Spleen (tissue), 11 donors: ENCODE measurements around the gene AK2. TPM values are rescaled to one million over a fixed set of nuclear protein-coding genes. Genes with fewer than 3 reads are reported as not detected.

Experiments
- DNase-seq: peaks from one replicate; pipeline ENCODE4 v3.0.0-alpha.2; 2020
- H3K27ac ChIP-seq, 8 donors: fragments of 200-600 bp; sonication (generic) in 7 of 8; 1 replicate in 4 of 8; 2 replicates in 4 of 8; pipeline versions ENCODE4 v1.5.0 to v1.8.0; 2016 to 2021; ENCODE audit warnings: inconsistent platforms in 4 of 8, mild to moderate bottlenecking in 4 of 8, moderate library complexity in 1 of 8
- H3K27me3 ChIP-seq, 7 donors: fragments of 200-600 bp; sonication (generic) in 6 of 7; replicated peaks in 1 of 7; 1 replicate in 4 of 7; 2 replicates in 3 of 7; pipeline versions ENCODE4 v1.5.0 to v1.8.0; 2016 to 2021; ENCODE audit warnings: inconsistent platforms in 3 of 7, mild to moderate bottlenecking in 1 of 7
- H3K36me3 ChIP-seq, 6 donors: fragments of 200-600 bp; sonication (generic) in 5 of 6; 1 replicate in 4 of 6; 2 replicates in 2 of 6; pipeline versions ENCODE4 v1.5.0 to v1.8.0; 2016 to 2021; ENCODE audit warnings: inconsistent platforms in 2 of 6
- H3K4me1 ChIP-seq, 6 donors: fragments of 200-600 bp; sonication (generic) in 5 of 6; 1 replicate in 3 of 6; 2 replicates in 3 of 6; pipeline versions ENCODE4 v1.5.0 to v1.8.0; 2016 to 2021; ENCODE audit warnings: inconsistent platforms in 3 of 6
- H3K4me3 ChIP-seq, 8 donors: fragments of 200-600 bp; sonication (generic) in 7 of 8; 1 replicate in 4 of 8; 2 replicates in 4 of 8; pipeline versions ENCODE4 v1.5.0 to v1.8.0; 2016 to 2021; ENCODE audit warnings: inconsistent platforms in 4 of 8, mild to moderate bottlenecking in 4 of 8, moderate library complexity in 2 of 8
- H3K9me3 ChIP-seq, 8 donors: fragments of 200-600 bp; sonication (generic) in 7 of 8; 1 replicate in 4 of 8; 2 replicates in 4 of 8; pipeline versions ENCODE4 v1.5.0 to v1.8.0; 2016 to 2021; ENCODE audit warnings: inconsistent platforms in 4 of 8
- POLR2A ChIP-seq, 3 donors: fragments of 450-650 bp; IDR thresholded peaks; one replicate each; pipeline ENCODE4 v1.5.1; 2017; ENCODE audit warnings: antibody characterized with exemption in 3 of 3, mild to moderate bottlenecking in 1 of 3
- POLR2AphosphoS5 ChIP-seq, 3 donors: sonication (generic); formaldehyde crosslinking; IDR thresholded peaks; one replicate each; pipeline ENCODE4 v1.5.1; 2017; ENCODE audit warnings: antibody characterized with exemption in 3 of 3
- WGBS, 5 donors: extraction: QIAGEN DNeasy Blood & Tissue Kit in 3 of 5; methylation state at CpG; one replicate each; pipeline versions ENCODE4 v1.1.5 to v1.1.7; 2013 to 2018; 5-methylcytosine and 5-hydroxymethylcytosine counted together
- intact Hi-C: fragments of 100-400 bp; cut with DNase I; formaldehyde crosslinking; loops from one replicate; pipeline ENCODE4 v1.15.0; 2023; ENCODE audit warnings: low total_unique reads
- polyA plus RNA-seq, 3 donors: library from polyadenylated mRNA; stranded (reverse); fragments of 200-250 nt; gene quantifications; one replicate each; pipeline ENCODE4 v1.2.1, GENCODE V29; 2013
- total RNA-seq, 7 donors: library from RNA; depleted of rRNA in 3 of 7; stranded (reverse); fragments of >200 nt in 3 of 7; fragmentation: NEBNext Ultra II Directional in 4 of 7; extraction: Animal tissue kit (Norgen Biotek cat#: 25700) in 4 of 7; gene quantifications; one replicate each; pipeline versions ENCODE4 v1.1.0 to v1.2.1, GENCODE V29; 2016 to 2021
- TF ChIP-seq, protein P1 (sequence below), 11 experiments: fragments of 200-600 bp in 7 of 11; fragments of 450-650 bp in 4 of 11; sonication (generic) in 4 of 11; IDR thresholded peaks in 8 of 11; conservative IDR thresholded peaks in 3 of 11; 1 replicate in 7 of 11; 2 replicates in 4 of 11; pipeline versions ENCODE4 v1.4.0 to v1.8.0; 2016 to 2021; ENCODE audit warnings: antibody characterized with exemption in 11 of 11, inconsistent platforms in 4 of 11, mild to moderate bottlenecking in 1 of 11
- donor health status: healthy with polysubstance abuse.
- donor health status: DM: no; HTN: no; CAD: no; lungs with moderate emphysema.
- donor health status: DM: no; HTN: no; CAD: no.
- donor health status: Bipolar disorder and iron deficiency.
- donor health status: healthy.
- donor health status: DM: no; HTN: no; CAD: no.
- donor health status: DM: yes; HTN: yes; CAD: no.

The AK2 gene
- total and polyA plus RNA-seq, 10 donors: 42.8 to 139 (median 92.3) TPM

DNA sequence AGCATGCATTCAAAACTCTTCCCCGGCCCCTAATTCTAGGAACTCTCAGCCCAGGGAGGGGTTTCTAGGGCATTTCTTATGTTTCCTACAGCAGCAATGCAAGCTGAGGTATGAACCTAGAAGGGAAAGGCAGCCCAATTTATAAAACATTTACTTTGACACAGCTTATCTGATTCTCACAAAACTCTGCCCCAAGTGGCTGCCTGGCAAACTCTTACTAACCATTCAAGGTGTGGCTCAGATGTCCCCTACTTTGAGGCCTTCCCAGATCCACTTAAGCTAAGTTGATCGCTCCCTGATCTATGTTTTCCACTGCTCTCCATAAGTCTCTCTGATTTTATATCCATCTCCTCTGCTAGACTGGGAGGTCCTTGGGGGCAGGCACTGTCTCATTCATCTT lies 35.4 kb downstream of the AK2 start:
- H3K27ac ChIP-seq: no peak overlapping the region
- H3K4me3 ChIP-seq: no peak overlapping the region
- no peaks in the 10 kb centered on the region for H3K27me3 ChIP-seq
- TF ChIP-seq POLR2AphosphoS5 (IDR thresholded peaks at IDR 0.05) (no peak), POLR2A (IDR thresholded peaks at IDR 0.05) (no peak)
- TF ChIP-seq, protein P1, sequence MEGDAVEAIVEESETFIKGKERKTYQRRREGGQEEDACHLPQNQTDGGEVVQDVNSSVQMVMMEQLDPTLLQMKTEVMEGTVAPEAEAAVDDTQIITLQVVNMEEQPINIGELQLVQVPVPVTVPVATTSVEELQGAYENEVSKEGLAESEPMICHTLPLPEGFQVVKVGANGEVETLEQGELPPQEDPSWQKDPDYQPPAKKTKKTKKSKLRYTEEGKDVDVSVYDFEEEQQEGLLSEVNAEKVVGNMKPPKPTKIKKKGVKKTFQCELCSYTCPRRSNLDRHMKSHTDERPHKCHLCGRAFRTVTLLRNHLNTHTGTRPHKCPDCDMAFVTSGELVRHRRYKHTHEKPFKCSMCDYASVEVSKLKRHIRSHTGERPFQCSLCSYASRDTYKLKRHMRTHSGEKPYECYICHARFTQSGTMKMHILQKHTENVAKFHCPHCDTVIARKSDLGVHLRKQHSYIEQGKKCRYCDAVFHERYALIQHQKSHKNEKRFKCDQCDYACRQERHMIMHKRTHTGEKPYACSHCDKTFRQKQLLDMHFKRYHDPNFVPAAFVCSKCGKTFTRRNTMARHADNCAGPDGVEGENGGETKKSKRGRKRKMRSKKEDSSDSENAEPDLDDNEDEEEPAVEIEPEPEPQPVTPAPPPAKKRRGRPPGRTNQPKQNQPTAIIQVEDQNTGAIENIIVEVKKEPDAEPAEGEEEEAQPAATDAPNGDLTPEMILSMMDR (IDR thresholded peaks at IDR 0.05 in 8 of 11, conservative IDR thresholded peaks at IDR 0.05 in 3 of 11): no peak
- H3K36me3 ChIP-seq: no peaks in the 10 kb centered on the region
- DNase-seq: no peak
- WGBS, 5 donors: 98 to 100% (median 98%) methylated on average over 2 of the region's 2 CpGs
- H3K9me3 ChIP-seq: no peaks in the 10 kb centered on the region
- intact Hi-C loops: loop anchor here (10.0 kb wide), 1 partner anchor 66 kb away; no protein-coding TSS in a partner anchor
- H3K4me1 ChIP-seq: peaks cover 11 to 42% (median 31%) of the 10 kb centered on the region in 6 donors

DNA sequence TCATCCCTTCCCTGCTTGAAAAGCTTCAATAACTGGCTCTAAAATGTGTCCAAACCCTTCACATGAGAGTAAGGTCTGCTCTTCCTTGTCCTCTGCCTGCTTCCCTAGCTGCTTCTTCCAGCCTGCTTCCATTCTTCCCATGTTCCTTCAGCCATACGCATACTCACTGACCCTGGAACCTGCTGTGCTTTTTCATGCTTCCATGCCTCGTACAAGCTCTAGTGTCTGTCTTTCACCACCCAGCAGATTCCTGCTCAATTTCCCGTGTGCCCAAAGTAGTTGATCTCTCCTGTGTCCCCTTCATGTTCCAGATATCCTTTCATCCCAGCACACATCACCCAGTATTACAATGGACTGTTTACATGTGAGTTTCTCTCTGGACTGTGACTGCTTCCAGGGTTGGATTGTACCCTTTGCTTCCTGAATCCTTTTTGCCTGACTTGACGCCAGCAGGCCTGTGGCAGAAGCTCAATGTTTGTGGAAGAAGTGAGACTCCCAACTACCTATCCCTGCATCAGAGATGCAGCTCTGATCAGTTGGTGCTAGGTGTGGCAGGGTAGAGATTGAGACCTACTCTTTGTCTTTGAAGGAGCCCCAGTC lies 36.2 kb downstream of the AK2 start:
- no peak for TF ChIP-seq POLR2AphosphoS5 (IDR thresholded peaks at IDR 0.05)
- TF ChIP-seq, protein P1 (IDR thresholded peaks at IDR 0.05 in 8 of 11, conservative IDR thresholded peaks at IDR 0.05 in 3 of 11): no peak
- TF ChIP-seq POLR2A (IDR thresholded peaks at IDR 0.05): no peak
- Histone ChIP-seq H3K27ac (no peak overlapping the region), H3K36me3 (no peaks in the 10 kb centered on the region), H3K4me1 (peaks cover 11 to 41% (median 30%) of the 10 kb centered on the region in 6 donors), H3K27me3 (no peaks in the 10 kb centered on the region), H3K9me3 (no peaks in the 10 kb centered on the region), H3K4me3 (no peak overlapping the region)
- no peak for DNase-seq
- WGBS, 5 donors: 82 to 89% (median 85%) methylated on average over 4 of the region's 4 CpGs
- intact Hi-C loops: loop anchor here (10.0 kb wide), 1 partner anchor 66 kb away; no protein-coding TSS in a partner anchor

DNA sequence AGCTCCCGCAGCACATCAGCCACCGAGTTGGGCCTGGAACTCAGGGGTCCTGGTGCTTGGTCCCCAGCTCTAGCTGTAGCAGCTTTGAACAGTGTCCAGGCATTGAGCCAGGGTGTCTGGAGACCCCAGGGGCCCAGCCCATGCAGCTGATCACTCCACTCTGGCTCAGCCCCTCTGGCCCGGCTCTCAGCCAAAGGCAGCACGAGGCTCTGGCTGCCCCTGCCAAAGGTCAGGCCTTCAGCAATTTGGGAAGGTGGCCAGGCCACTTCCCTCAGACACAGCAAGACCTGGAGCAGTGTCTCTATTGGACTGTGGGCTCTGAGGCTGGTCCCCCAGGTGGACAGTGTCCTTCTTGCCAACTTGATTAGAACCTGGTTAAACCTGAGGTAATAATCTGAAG lies 37.7 kb downstream of the AK2 start:
- Histone ChIP-seq H3K36me3 (no peaks in the 10 kb centered on the region), H3K27me3 (no peaks in the 10 kb centered on the region), H3K4me1 (peaks cover 11 to 53% (median 36%) of the 10 kb centered on the region in 6 donors), H3K27ac (peak overlapping the region in 6 of 8 donors; percentile 29 to 88 (median 78)), H3K9me3 (no peaks in the 10 kb centered on the region), H3K4me3 (peak overlapping the region in 1 of 8 donors; percentile 1)
- intact Hi-C loops: no loop called here
- peak; percentile 75 for DNase-seq
- WGBS, 5 donors: 60 to 81% (median 77%) methylated on average over 2 to 4 of the region's 4 CpGs
- TF ChIP-seq POLR2AphosphoS5 (IDR thresholded peaks at IDR 0.05): peak in 2 of 3 donors; percentile 28 to 48
- TF ChIP-seq, protein P1 (IDR thresholded peaks at IDR 0.05 in 8 of 11, conservative IDR thresholded peaks at IDR 0.05 in 3 of 11): no peak

DNA sequence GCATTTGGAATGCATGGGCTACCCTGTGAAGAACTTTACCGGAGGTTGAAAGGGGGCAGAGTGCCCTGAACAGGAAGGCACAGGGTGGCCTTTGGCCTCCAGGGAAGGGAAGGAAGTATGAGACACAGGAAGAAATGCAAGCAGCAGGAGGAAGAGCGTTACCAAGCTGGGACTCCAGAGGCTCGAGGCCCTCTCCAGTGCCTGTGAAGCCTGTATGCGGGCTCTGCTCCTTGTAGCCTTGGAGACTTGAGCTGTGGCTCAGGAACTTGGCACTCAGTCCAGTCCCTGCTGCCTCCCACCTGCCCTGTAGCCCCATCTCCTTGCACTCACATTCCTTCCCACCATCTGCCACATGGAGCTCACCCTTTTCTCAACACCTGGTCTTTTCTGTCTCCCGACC lies 38.6 kb downstream of the AK2 start:
- WGBS, 5 donors: 30 to 46% (median 35%) methylated on average over 5 of the region's 5 CpGs
- H3K4me1 ChIP-seq: peaks cover 11 to 62% (median 45%) of the 10 kb centered on the region in 6 donors

More for the DNA sequence above, 38.6 kb downstream of the AK2 start:
- Histone ChIP-seq H3K9me3 (no peaks in the 10 kb centered on the region), H3K27me3 (no peaks in the 10 kb centered on the region), H3K36me3 (no peaks in the 10 kb centered on the region), H3K4me3 (peak overlapping the region in 1 of 8 donors; percentile 27), H3K27ac (peak overlapping the region; percentile 6 to 88 (median 75))
- DNase-seq: peak; percentile 76
- TF ChIP-seq POLR2A (IDR thresholded peaks at IDR 0.05): no peak
- TF ChIP-seq, protein P1 (IDR thresholded peaks at IDR 0.05 in 8 of 11, conservative IDR thresholded peaks at IDR 0.05 in 3 of 11): peak in 1 of 11 experiments; percentile 8
- peak in 2 of 3 donors; percentile 36 to 71 for TF ChIP-seq POLR2AphosphoS5 (IDR thresholded peaks at IDR 0.05)
- intact Hi-C loops: no loop called here
